Vagina (tissue), 2 donors: ENCODE measurements around the gene DOK3.

ENCODE experiments used
- CTCF ChIP-seq, 3 experiments: fragments of 450-650 bp in 2 of 3; fragments of 200-600 bp in 1 of 3; sonication (generic) in 1 of 3; IDR thresholded peaks; one replicate each; pipeline ENCODE4 v1.5.1; 2017 to 2019; ENCODE audit warnings: antibody characterized with exemption in 3 of 3, mild to moderate bottlenecking in 2 of 3, moderate library complexity in 2 of 3
- POLR2A ChIP-seq, 2 donors: fragments of 450-650 bp; IDR thresholded peaks; one replicate each; pipeline ENCODE4 v1.6.1; 2017; ENCODE audit warnings: antibody characterized with exemption in 2 of 2, mild to moderate bottlenecking in 2 of 2, moderate library complexity in 2 of 2
- POLR2AphosphoS5 ChIP-seq, 2 donors: sonication (generic); formaldehyde crosslinking; IDR thresholded peaks; one replicate each; pipeline ENCODE4 v1.9.0; 2017; ENCODE audit warnings: antibody characterized with exemption in 2 of 2, mild to moderate bottlenecking in 2 of 2, low read depth in 1 of 2; ENCODE audit not compliant: insufficient read depth in 1 of 2

GRCh38 chr5:177555665-177556064, 46.0 kb upstream of the DOK3 start:
- TF ChIP-seq CTCF (IDR thresholded peaks at IDR 0.05) (no peak), POLR2A (IDR thresholded peaks at IDR 0.05) (no peak), POLR2AphosphoS5 (IDR thresholded peaks at IDR 0.05; ENCODE audit: insufficient read depth in 1 of 2, low read depth in 1 of 2) (no peak)
